Activated CD8-positive, alpha-beta T cell treated with anti-CD3 and anti-CD28 coated beads for 36 hours (primary cell): ENCODE data around the gene SLC16A4. TPM values are rescaled to one million over a fixed set of nuclear protein-coding genes. Genes with fewer than 3 reads are reported as not detected.

Experiments
- ATAC-seq: fragments of 200-7000 bp; cut with Tn5 transposase; one replicate; pipeline ENCODE4 v1.10.0; 2021; ENCODE audit warnings: mild to moderate bottlenecking, moderate library complexity
- CTCF ChIA-PET: fragments of 350-600 bp; sonication (Branson Sonifier 250); formaldehyde crosslinking; loops from one replicate; lab custom pipeline; 2021; ENCODE audit warnings: antibody characterized with exemption; lab: Charles Lee
- POLR2A ChIA-PET: fragments of 350-600 bp; sonication (Branson Sonifier 250); formaldehyde crosslinking; loops from one replicate; lab custom pipeline; 2021; ENCODE audit warnings: antibody characterized with exemption; lab: Charles Lee
- DNase-seq: peaks from one replicate; pipeline ENCODE4 v3.0.0-alpha.2; 2020
- H3K27ac Mint-ChIP-seq: one replicate; pipeline ENCODE4 v1.8.0; 2021; ENCODE audit warnings: mild to moderate bottlenecking, mixed read lengths
- H3K27me3 Mint-ChIP-seq: one replicate; pipeline ENCODE4 v1.8.0; 2021; ENCODE audit warnings: mixed read lengths
- H3K36me3 Mint-ChIP-seq: one replicate; pipeline ENCODE4 v1.8.0; 2021; ENCODE audit warnings: low read depth, mixed read lengths
- H3K4me1 Mint-ChIP-seq: one replicate; pipeline ENCODE4 v1.8.0; 2021; ENCODE audit warnings: low read depth, mixed read lengths
- H3K4me3 Mint-ChIP-seq: one replicate; pipeline ENCODE4 v1.8.0; 2021; ENCODE audit warnings: mild to moderate bottlenecking, moderate library complexity, mixed read lengths
- H3K9me3 Mint-ChIP-seq: one replicate; pipeline ENCODE4 v1.8.0; 2021; ENCODE audit warnings: mixed read lengths
- intact Hi-C: fragments of 100-400 bp; cut with micrococcal nuclease; formaldehyde crosslinking; loops from one replicate; pipeline ENCODE4 v1.10.0; 2022
- total RNA-seq, 2 experiments: library from RNA; stranded (reverse); gene quantifications; one replicate each; pipeline ENCODE4 v1.2.3, GENCODE V29; 2021
- TF ChIP-seq, protein P1 (sequence below): fragments of 200-600 bp; IDR thresholded peaks from one replicate; pipeline ENCODE4 v1.8.0; 2022; ENCODE audit warnings: antibody characterized with exemption, mild to moderate bottlenecking

The SLC16A4 gene
- total RNA-seq, 2 experiments from 2014 or later: 0.27 to 0.51 TPM

- intact Hi-C loops: no loop called here
- ATAC-seq (no peak), DNase-seq (no peak)
- peaks cover 80% of the 10 kb centered on the region for H3K36me3 Mint-ChIP-seq
- H3K27me3 Mint-ChIP-seq: no peaks in the 10 kb centered on the region
- CTCF ChIA-PET: interaction anchor here (1.4 to 1.5 kb wide), 2 partner anchors 33 to 138 kb away, joined by 3 to 4 read pairs; no protein-coding TSS in a partner anchor
- H3K27ac Mint-ChIP-seq: no peak overlapping the region
- TF ChIP-seq, protein P1, sequence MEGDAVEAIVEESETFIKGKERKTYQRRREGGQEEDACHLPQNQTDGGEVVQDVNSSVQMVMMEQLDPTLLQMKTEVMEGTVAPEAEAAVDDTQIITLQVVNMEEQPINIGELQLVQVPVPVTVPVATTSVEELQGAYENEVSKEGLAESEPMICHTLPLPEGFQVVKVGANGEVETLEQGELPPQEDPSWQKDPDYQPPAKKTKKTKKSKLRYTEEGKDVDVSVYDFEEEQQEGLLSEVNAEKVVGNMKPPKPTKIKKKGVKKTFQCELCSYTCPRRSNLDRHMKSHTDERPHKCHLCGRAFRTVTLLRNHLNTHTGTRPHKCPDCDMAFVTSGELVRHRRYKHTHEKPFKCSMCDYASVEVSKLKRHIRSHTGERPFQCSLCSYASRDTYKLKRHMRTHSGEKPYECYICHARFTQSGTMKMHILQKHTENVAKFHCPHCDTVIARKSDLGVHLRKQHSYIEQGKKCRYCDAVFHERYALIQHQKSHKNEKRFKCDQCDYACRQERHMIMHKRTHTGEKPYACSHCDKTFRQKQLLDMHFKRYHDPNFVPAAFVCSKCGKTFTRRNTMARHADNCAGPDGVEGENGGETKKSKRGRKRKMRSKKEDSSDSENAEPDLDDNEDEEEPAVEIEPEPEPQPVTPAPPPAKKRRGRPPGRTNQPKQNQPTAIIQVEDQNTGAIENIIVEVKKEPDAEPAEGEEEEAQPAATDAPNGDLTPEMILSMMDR: no peak
- peaks cover 88% of the 10 kb centered on the region for H3K4me1 Mint-ChIP-seq
- H3K9me3 Mint-ChIP-seq: no peaks in the 10 kb centered on the region
- peak overlapping the region; percentile 19 for H3K4me3 Mint-ChIP-seq
- POLR2A ChIA-PET: no interaction called here
Observed at GRCh38 chr1:110345480-110345879, 45.3 kb downstream of the SLC16A4 start.

DNA sequence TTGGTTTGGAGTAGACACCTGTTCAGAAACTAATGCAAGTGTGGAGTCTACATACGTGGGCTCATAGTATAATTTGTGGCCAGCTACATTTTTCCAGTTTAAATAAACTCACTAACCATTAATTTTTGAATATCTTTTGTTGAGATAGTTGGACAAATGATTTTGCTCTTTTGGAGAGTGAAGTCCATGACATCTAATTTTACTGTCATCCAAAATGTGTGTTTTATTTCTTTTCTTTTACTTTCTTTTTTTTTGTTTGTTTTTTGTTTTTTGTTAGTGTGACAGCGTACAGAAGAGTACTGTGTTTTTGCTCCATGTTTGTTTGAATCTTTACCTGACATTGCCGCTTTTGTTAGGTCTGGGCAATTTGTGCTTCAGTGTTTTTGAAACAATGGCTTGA, 46.7 kb downstream of the SLC16A4 start:
- no peak overlapping the region for H3K4me3 Mint-ChIP-seq
- TF ChIP-seq, protein P1: no peak

GRCh38 chr1:110343249-110343648, 47.6 kb downstream of the SLC16A4 start:
- ChIA-PET POLR2A (no interaction called here), CTCF (interaction anchor here (0.9 to 12.3 kb wide), 3 partner anchors 17 to 146 kb away, joined by 3 to 153 read pairs (median 3); partner anchors contain the start of gene KCNC4)
- Mint-ChIP-seq H3K9me3 (no peaks in the 10 kb centered on the region), H3K36me3 (peaks cover 74% of the 10 kb centered on the region), H3K4me1 (peaks cover 73% of the 10 kb centered on the region), H3K4me3 (no peak overlapping the region), H3K27ac (peak overlapping the region; percentile 81), H3K27me3 (no peaks in the 10 kb centered on the region)
- DNase-seq (no peak), ATAC-seq (no peak)
- intact Hi-C loops: no loop called here
- TF ChIP-seq, protein P1: no peak

More for the DNA sequence above, 46.7 kb downstream of the SLC16A4 start:
- Mint-ChIP-seq H3K27me3 (no peaks in the 10 kb centered on the region), H3K27ac (peak overlapping the region; percentile 81), H3K9me3 (no peaks in the 10 kb centered on the region), H3K36me3 (peaks cover 79% of the 10 kb centered on the region), H3K4me1 (peaks cover 82% of the 10 kb centered on the region)
- intact Hi-C loops: no loop called here
- ChIA-PET CTCF (interaction anchor here (0.9 to 12.3 kb wide), 3 partner anchors 31 to 152 kb away, joined by 3 to 153 read pairs (median 8); partner anchors contain the start of gene KCNC4), POLR2A (interaction anchor here (0.7 kb wide), 1 partner anchor 680 kb away, joined by 3 read pairs; no protein-coding TSS in a partner anchor)
- DNase-seq: no peak
- ATAC-seq: no peak

DNA sequence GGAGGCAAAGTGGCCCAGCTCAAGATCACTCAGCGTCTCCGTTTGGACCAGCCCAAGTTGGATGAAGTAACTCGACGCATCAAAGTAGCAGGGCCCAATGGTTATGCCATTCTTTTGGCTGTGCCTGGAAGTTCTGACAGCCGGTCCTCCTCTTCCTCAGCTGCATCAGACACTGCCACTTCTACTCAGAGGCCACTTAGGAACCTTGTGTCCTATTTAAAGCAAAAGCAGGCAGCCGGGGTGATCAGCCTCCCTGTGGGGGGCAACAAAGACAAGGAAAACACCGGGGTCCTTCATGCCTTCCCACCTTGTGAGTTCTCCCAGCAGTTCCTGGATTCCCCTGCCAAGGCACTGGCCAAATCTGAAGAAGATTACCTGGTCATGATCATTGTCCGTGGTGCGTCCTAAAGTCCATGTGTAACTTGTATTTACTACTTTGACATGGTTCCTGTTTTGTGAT, 48.9 kb downstream of the SLC16A4 start:
- Mint-ChIP-seq H3K4me3 (no peak overlapping the region), H3K36me3 (peaks cover 62% of the 10 kb centered on the region), H3K27ac (no peak overlapping the region), H3K27me3 (no peaks in the 10 kb centered on the region), H3K9me3 (no peaks in the 10 kb centered on the region), H3K4me1 (peaks cover 61% of the 10 kb centered on the region)
- ChIA-PET POLR2A (interaction anchor here (1.3 to 5.0 kb wide), 4 partner anchors 9 to 138 kb away, joined by 3 to 17 read pairs (median 4); no protein-coding TSS in a partner anchor), CTCF (interaction anchor here (0.7 to 12.3 kb wide), 4 partner anchors 10 to 145 kb away, joined by 3 to 153 read pairs (median 3); partner anchors contain the start of gene KCNC4)
- TF ChIP-seq, protein P1: no peak
- DNase-seq (no peak), ATAC-seq (no peak)
- intact Hi-C loops: no loop called here
